ENCODE measurements around the gene ZSCAN26.

DNA sequence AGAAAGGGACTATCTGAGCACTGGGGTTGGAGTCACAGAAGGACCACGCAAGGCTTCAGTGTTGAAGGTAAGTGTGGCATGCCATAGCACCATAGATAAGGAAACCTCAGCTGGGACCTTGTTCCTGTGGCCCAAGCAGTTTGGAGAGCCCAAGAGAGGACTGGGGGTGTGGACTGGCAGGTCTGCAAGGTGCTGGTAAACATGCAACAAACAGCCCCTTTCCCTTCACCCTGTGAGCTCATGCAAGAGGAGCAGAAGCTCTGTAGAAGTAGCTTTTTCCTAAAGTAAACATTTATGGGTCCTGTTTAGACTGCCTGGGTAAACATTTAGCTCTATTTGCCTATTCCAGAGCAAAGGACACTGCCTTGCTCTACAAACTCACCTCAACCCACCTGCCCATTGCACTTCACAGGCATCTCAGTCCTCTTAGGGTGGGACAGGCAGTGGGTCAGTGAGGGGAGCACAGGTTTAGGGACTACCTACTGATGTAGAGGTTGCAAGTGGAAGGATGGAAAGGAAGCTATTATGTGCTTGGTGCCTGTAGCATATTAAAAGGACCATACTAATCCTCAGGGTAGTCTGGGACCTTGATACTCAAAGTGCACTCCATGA, 57.0 kb downstream of the ZSCAN26 start:
- TF ChIP-seq, protein P1, sequence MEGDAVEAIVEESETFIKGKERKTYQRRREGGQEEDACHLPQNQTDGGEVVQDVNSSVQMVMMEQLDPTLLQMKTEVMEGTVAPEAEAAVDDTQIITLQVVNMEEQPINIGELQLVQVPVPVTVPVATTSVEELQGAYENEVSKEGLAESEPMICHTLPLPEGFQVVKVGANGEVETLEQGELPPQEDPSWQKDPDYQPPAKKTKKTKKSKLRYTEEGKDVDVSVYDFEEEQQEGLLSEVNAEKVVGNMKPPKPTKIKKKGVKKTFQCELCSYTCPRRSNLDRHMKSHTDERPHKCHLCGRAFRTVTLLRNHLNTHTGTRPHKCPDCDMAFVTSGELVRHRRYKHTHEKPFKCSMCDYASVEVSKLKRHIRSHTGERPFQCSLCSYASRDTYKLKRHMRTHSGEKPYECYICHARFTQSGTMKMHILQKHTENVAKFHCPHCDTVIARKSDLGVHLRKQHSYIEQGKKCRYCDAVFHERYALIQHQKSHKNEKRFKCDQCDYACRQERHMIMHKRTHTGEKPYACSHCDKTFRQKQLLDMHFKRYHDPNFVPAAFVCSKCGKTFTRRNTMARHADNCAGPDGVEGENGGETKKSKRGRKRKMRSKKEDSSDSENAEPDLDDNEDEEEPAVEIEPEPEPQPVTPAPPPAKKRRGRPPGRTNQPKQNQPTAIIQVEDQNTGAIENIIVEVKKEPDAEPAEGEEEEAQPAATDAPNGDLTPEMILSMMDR (IDR thresholded peaks at IDR 0.05), result no peak
- no peak for TF ChIP-seq POLR2A (IDR thresholded peaks at IDR 0.05)

Data from lower leg skin (tissue), 3 donors.